Measurements from ENCODE around the gene KIAA0930. TPM values are rescaled to one million over a fixed set of nuclear protein-coding genes. Genes with fewer than 3 reads are reported as not detected.

KIAA0930 gene
- total RNA-seq, 1 donor from 2014 or later, result 107 TPM

- no peak overlapping the region for H3K27ac Mint-ChIP-seq (ENCODE audit: unreplicated experiment)
Measured at GRCh38 chr22:45188779-45189178, 51.9 kb downstream of the KIAA0930 start.

GRCh38 chr22:45187891-45188290, 52.8 kb downstream of the KIAA0930 start:
- Histone ChIP-seq H3K9me3 (ENCODE audit: insufficient read depth, low read depth, low read length) (no peaks in the 10 kb centered on the region), H3K27ac (ENCODE audit: low read depth, low read length) (no peak overlapping the region), H3K4me1 (ENCODE audit: insufficient read depth, low read length) (no peaks in the 10 kb centered on the region), H3K27me3 (ENCODE audit: insufficient read depth, low read length) (no peaks in the 10 kb centered on the region), H3K4me3 (ENCODE audit: insufficient read depth, low read depth, low read length) (no peak overlapping the region), H2AFZ (ENCODE audit: low read depth, low read length) (no peak overlapping the region), H3K9ac (ENCODE audit: low read length) (no peak overlapping the region), H4K20me1 (ENCODE audit: insufficient read depth, low read length) (peaks cover 23% of the 10 kb centered on the region), H3K36me3 (ENCODE audit: insufficient read depth, low read length) (peaks cover 20% of the 10 kb centered on the region), H3K79me2 (ENCODE audit: insufficient read depth, low read length) (peaks cover 3% of the 10 kb centered on the region), H3K4me2 (ENCODE audit: low read length) (no peak overlapping the region)
- Mint-ChIP-seq H3K27me3 (ENCODE audit: low read depth, unreplicated experiment) (no peaks in the 10 kb centered on the region), H3K9me3 (ENCODE audit: unreplicated experiment) (no peaks in the 10 kb centered on the region), H3K4me1 (ENCODE audit: low read depth, unreplicated experiment) (no peaks in the 10 kb centered on the region), H3K4me3 (ENCODE audit: unreplicated experiment) (no peak overlapping the region), H3K36me3 (ENCODE audit: low read depth, unreplicated experiment) (peaks cover 19% of the 10 kb centered on the region), H3K27ac (ENCODE audit: unreplicated experiment) (peak overlapping the region; percentile 26)
- no peak for FAIRE-seq
- no peak for DNase-seq (ENCODE audit: low read depth)
- no peak for TF ChIP-seq CTCF (IDR thresholded peaks at IDR 0.05; ENCODE audit: insufficient read depth, low read depth, low read length)
- TF ChIP-seq EZH2 (IDR thresholded peaks at IDR 0.05; ENCODE audit: insufficient read depth, low read length), result no peak

More at GRCh38 chr22:45188779-45189178, 51.9 kb downstream of the KIAA0930 start:
- H3K4me2 ChIP-seq (ENCODE audit: low read length), result no peak overlapping the region
- H3K4me3 Mint-ChIP-seq (ENCODE audit: unreplicated experiment), result no peak overlapping the region
- H3K79me2 ChIP-seq (ENCODE audit: insufficient read depth, low read length), result peaks cover 3% of the 10 kb centered on the region
- H3K9me3 ChIP-seq (ENCODE audit: insufficient read depth, low read depth, low read length), result no peaks in the 10 kb centered on the region
- H3K27me3 Mint-ChIP-seq (ENCODE audit: low read depth, unreplicated experiment), result no peaks in the 10 kb centered on the region
- H3K36me3 Mint-ChIP-seq (ENCODE audit: low read depth, unreplicated experiment), result peaks cover 17% of the 10 kb centered on the region
- H3K4me1 Mint-ChIP-seq (ENCODE audit: low read depth, unreplicated experiment), result no peaks in the 10 kb centered on the region
- no peaks in the 10 kb centered on the region for H3K9me3 Mint-ChIP-seq (ENCODE audit: unreplicated experiment)
- no peak overlapping the region for H3K4me3 ChIP-seq (ENCODE audit: insufficient read depth, low read depth, low read length)
- H2AFZ ChIP-seq (ENCODE audit: low read depth, low read length), result no peak overlapping the region
- no peaks in the 10 kb centered on the region for H3K27me3 ChIP-seq (ENCODE audit: insufficient read depth, low read length)
- FAIRE-seq (no peak), DNase-seq (ENCODE audit: low read depth) (no peak)
- peaks cover 18% of the 10 kb centered on the region for H4K20me1 ChIP-seq (ENCODE audit: insufficient read depth, low read length)
- TF ChIP-seq EZH2 (IDR thresholded peaks at IDR 0.05; ENCODE audit: insufficient read depth, low read length), result no peak
- TF ChIP-seq CTCF (IDR thresholded peaks at IDR 0.05; ENCODE audit: insufficient read depth, low read depth, low read length), result no peak
- no peak overlapping the region for H3K27ac ChIP-seq (ENCODE audit: low read depth, low read length)
- H3K36me3 ChIP-seq (ENCODE audit: insufficient read depth, low read length), result peaks cover 16% of the 10 kb centered on the region
- H3K9ac ChIP-seq (ENCODE audit: low read length), result no peak overlapping the region
- H3K4me1 ChIP-seq (ENCODE audit: insufficient read depth, low read length), result no peaks in the 10 kb centered on the region

GRCh38 chr22:45185718-45186514, 54.8 kb downstream of the KIAA0930 start:
- H3K79me2 ChIP-seq (ENCODE audit: insufficient read depth, low read length), result peaks cover 8% of the 10 kb centered on the region
- no peak overlapping the region for H3K4me2 ChIP-seq (ENCODE audit: low read length)
- no peaks in the 10 kb centered on the region for H3K27me3 ChIP-seq (ENCODE audit: insufficient read depth, low read length)
- no peaks in the 10 kb centered on the region for H3K9me3 ChIP-seq (ENCODE audit: insufficient read depth, low read depth, low read length)
- H3K4me1 ChIP-seq (ENCODE audit: insufficient read depth, low read length), result no peaks in the 10 kb centered on the region
- DNase-seq (ENCODE audit: low read depth) (no peak), FAIRE-seq (no peak)
- no peaks in the 10 kb centered on the region for H3K4me1 Mint-ChIP-seq (ENCODE audit: low read depth, unreplicated experiment)
- H3K4me3 ChIP-seq (ENCODE audit: insufficient read depth, low read depth, low read length), result no peak overlapping the region
- H3K36me3 ChIP-seq (ENCODE audit: insufficient read depth, low read length), result peaks cover 20% of the 10 kb centered on the region
- peaks cover 30% of the 10 kb centered on the region for H4K20me1 ChIP-seq (ENCODE audit: insufficient read depth, low read length)
- H3K27me3 Mint-ChIP-seq (ENCODE audit: low read depth, unreplicated experiment), result no peaks in the 10 kb centered on the region
- H3K27ac Mint-ChIP-seq (ENCODE audit: unreplicated experiment), result no peak overlapping the region
- peaks cover 13% of the 10 kb centered on the region for H3K36me3 Mint-ChIP-seq (ENCODE audit: low read depth, unreplicated experiment)
- no peak for TF ChIP-seq CTCF (IDR thresholded peaks at IDR 0.05; ENCODE audit: insufficient read depth, low read depth, low read length)
- no peak for TF ChIP-seq EZH2 (IDR thresholded peaks at IDR 0.05; ENCODE audit: insufficient read depth, low read length)
- H3K9ac ChIP-seq (ENCODE audit: low read length), result no peak overlapping the region
- H3K27ac ChIP-seq (ENCODE audit: low read depth, low read length), result no peak overlapping the region
- H3K4me3 Mint-ChIP-seq (ENCODE audit: unreplicated experiment), result no peak overlapping the region
- no peak overlapping the region for H2AFZ ChIP-seq (ENCODE audit: low read depth, low read length)
- no peaks in the 10 kb centered on the region for H3K9me3 Mint-ChIP-seq (ENCODE audit: unreplicated experiment)

All from astrocyte (in vitro differentiated cells and primary cell).